Measurements from ENCODE around the gene MORN1. TPM values are rescaled to one million over a fixed set of nuclear protein-coding genes. Genes with fewer than 3 reads are reported as not detected.

Gene MORN1
- total and polyA plus RNA-seq, 10 of the 15 experiments (the other 5 are each of a cell fraction or from before 2014, with no cell fraction given) = 0.76 to 7.9 (median 5.5) TPM

DNA sequence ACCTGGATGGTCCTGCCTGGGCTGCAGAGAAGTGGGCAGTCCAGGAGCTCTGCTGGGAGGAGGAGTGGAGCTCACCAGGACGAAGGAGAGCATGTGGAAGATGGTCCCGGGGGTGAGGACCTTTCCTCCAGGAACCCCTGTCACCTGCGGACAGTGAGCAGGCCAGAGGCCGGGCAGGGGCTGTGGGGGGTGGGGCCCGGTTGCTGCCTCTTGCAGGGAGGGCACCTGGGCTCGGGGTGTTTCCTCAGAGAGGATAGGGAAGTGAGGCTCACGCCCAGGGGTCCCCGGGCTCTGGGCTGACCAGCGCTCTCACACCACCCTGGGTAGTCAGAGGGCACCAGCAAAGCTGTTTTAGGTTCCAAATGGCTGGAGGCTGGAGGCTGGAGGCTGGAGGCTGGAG lies 43.7 kb upstream of the MORN1 start:
- H2AFZ ChIP-seq (ENCODE audit: control insufficient read depth, low read depth, low read length) = no peak overlapping the region
- no peak overlapping the region for H3K9ac ChIP-seq (ENCODE audit: control insufficient read depth, insufficient read depth, low read length)
- ATAC-seq = no peak
- no peaks in the 10 kb centered on the region for H4K20me1 ChIP-seq (ENCODE audit: control insufficient read depth, insufficient read depth)
- no peaks in the 10 kb centered on the region; the same call in 2 of the 3 replicates for H3K9me3 ChIP-seq (replicated peaks; ENCODE audit: control insufficient read depth, insufficient read depth, low read length)
- in situ Hi-C loops (cut with MboI) = no loop called here
- intact Hi-C loops (cut with micrococcal nuclease; ENCODE audit: unreplicated experiment) = no loop called here
- ChIA-PET SMC1A (ENCODE audit: uncharacterized antibody, unreplicated experiment) (no interaction called here), RAD21 (ENCODE audit: unreplicated experiment) (no interaction called here), CTCF (no interaction called here), POLR2A (no interaction called here)
- H3K36me3 ChIP-seq (ENCODE audit: control insufficient read depth in 2 of 2, insufficient read depth in 2 of 2, low read length in 1 of 2) = no peaks in the 10 kb centered on the region
- no peak for DNase-seq (ENCODE audit: low read depth, low spot score)
- no peaks in the 10 kb centered on the region; a peak in 2 of 4 replicates for H3K27me3 ChIP-seq (replicated peaks in 1 of 2; ENCODE audit: control insufficient read depth in 2 of 2, insufficient read depth in 2 of 2, low read length in 1 of 2)
- 15% methylated on average over 6 of the region's 9 CpGs for WGBS (ENCODE audit: insufficient coverage, insufficient replicate concordance, low lambda C conversion rate, missing lambda C conversion rate)
- H3K27ac ChIP-seq (ENCODE audit: control insufficient read depth, insufficient read depth) = no peak overlapping the region
- TF ChIP-seq NFYB (IDR thresholded peaks at IDR 0.05; ENCODE audit: insufficient read depth, low read depth, low read length) = no peak
- no peak for TF ChIP-seq HDGF (IDR thresholded peaks at IDR 0.05)
- TF ChIP-seq BHLHE40 (IDR thresholded peaks at IDR 0.05; ENCODE audit: borderline replicate concordance in 1 of 2, low read depth in 2 of 2, low read length in 1 of 2) = no peak
- no peak for TF ChIP-seq BACH1 (IDR thresholded peaks at IDR 0.05; ENCODE audit: borderline replicate concordance)
- TF ChIP-seq EZH2 (IDR thresholded peaks at IDR 0.05; ENCODE audit: borderline replicate concordance, control insufficient read depth, low read depth, low read length) = no peak
- TF ChIP-seq ZNF207 (IDR thresholded peaks at IDR 0.05; ENCODE audit: borderline replicate concordance) = no peak
- no peak for TF ChIP-seq MTA3 (IDR thresholded peaks at IDR 0.05; ENCODE audit: borderline replicate concordance, low read length)
- TF ChIP-seq ZZZ3 (IDR thresholded peaks at IDR 0.05; ENCODE audit: control insufficient read depth, insufficient read length, low read depth) = no peak
- no peak for TF ChIP-seq SREBF2 (IDR thresholded peaks at IDR 0.05; ENCODE audit: low read length)
- TF ChIP-seq RUNX3 (IDR thresholded peaks at IDR 0.05; ENCODE audit: low read length) = no peak
- TF ChIP-seq ZNF24 (IDR thresholded peaks at IDR 0.05) = no peak
- no peak for TF ChIP-seq HCFC1 (IDR thresholded peaks at IDR 0.05; ENCODE audit: low read length)
- TF ChIP-seq ZBED1 (IDR thresholded peaks at IDR 0.05; ENCODE audit: borderline replicate concordance) = no peak
- no peak for TF ChIP-seq POLR2AphosphoS2 (IDR thresholded peaks at IDR 0.05; ENCODE audit: low read depth, low read length)
- no peak for TF ChIP-seq ZNF384 (IDR thresholded peaks at IDR 0.05; ENCODE audit: borderline replicate concordance, low read depth, low read length)
- no peak for TF ChIP-seq IRF4 (IDR thresholded peaks at IDR 0.05; ENCODE audit: low read depth, low read length)
- TF ChIP-seq CHD2 (IDR thresholded peaks at IDR 0.05; ENCODE audit: borderline replicate concordance, low read depth, low read length) = no peak
- no peak for TF ChIP-seq IKZF1 (conservative IDR thresholded peaks at IDR 0.05)
- no peak for TF ChIP-seq CBX5 (IDR thresholded peaks at IDR 0.05; ENCODE audit: low read depth)
- TF ChIP-seq, protein P1, sequence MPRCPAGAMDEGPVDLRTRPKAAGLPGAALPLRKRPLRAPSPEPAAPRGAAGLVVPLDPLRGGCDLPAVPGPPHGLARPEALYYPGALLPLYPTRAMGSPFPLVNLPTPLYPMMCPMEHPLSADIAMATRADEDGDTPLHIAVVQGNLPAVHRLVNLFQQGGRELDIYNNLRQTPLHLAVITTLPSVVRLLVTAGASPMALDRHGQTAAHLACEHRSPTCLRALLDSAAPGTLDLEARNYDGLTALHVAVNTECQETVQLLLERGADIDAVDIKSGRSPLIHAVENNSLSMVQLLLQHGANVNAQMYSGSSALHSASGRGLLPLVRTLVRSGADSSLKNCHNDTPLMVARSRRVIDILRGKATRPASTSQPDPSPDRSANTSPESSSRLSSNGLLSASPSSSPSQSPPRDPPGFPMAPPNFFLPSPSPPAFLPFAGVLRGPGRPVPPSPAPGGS (IDR thresholded peaks at IDR 0.05; ENCODE audit: borderline replicate concordance, insufficient read depth, low read depth, low read length, poor library complexity, severe bottlenecking) = no peak
- FAIRE-seq = no peak
- no peaks in the 10 kb centered on the region for H3K79me2 ChIP-seq (ENCODE audit: control insufficient read depth, insufficient read depth, low read length)
- H3K4me2 ChIP-seq (ENCODE audit: control insufficient read depth, insufficient read depth) = no peak overlapping the region
- BruUV-seq (replicated peaks) = no TSS peak
- peaks cover 11% of the 10 kb centered on the region for H3K4me1 ChIP-seq (ENCODE audit: control insufficient read depth, insufficient read depth, low read length)
- H3K4me3 ChIP-seq = no peak overlapping the region

Measured in GM12878 (cell line).